AG10803 (cell line): ENCODE measurements around the gene PHLPP2.
"Not testable (repeated sequence)": the region's sequence is repeated elsewhere in the genome, so short reads cannot be mapped to it uniquely, and the experiment has no call there.

Source experiments
- DNase-seq: peaks from one replicate; pipeline ENCODE4 v3.0.0; 2010; ENCODE audit warnings: low read depth
- H3K4me3 ChIP-seq: 2 replicates; pipeline ENCODE4 v1.5.1; 2011; ENCODE audit warnings: mild to moderate bottlenecking, low read length, control low read depth
- TF ChIP-seq, protein P1 (sequence below): conservative IDR thresholded peaks from 2 replicates; pipeline ENCODE4 v1.5.1; 2011; ENCODE audit warnings: mild to moderate bottlenecking, low read length, control low read depth, inconsistent platforms

Gene PHLPP2

DNA sequence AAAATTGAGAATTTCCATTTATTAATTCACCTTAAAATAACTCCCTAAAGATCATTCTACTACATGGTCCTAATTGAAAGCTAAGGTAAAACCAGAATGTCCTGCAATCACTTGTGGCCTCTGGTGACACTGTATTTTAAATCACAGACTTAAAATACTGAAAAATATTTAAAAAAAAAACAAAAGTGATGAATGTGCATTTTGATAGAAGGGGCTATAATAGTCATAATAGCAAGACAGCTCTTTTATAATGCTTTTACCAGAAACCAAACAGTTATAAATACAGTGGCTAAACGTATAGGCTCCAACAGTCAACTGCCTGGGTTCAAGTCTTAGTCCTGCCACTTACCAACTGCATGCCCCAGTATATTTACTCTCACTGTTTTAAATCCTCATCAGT, 21.2 kb downstream of the PHLPP2 start:
- TF ChIP-seq, protein P1, sequence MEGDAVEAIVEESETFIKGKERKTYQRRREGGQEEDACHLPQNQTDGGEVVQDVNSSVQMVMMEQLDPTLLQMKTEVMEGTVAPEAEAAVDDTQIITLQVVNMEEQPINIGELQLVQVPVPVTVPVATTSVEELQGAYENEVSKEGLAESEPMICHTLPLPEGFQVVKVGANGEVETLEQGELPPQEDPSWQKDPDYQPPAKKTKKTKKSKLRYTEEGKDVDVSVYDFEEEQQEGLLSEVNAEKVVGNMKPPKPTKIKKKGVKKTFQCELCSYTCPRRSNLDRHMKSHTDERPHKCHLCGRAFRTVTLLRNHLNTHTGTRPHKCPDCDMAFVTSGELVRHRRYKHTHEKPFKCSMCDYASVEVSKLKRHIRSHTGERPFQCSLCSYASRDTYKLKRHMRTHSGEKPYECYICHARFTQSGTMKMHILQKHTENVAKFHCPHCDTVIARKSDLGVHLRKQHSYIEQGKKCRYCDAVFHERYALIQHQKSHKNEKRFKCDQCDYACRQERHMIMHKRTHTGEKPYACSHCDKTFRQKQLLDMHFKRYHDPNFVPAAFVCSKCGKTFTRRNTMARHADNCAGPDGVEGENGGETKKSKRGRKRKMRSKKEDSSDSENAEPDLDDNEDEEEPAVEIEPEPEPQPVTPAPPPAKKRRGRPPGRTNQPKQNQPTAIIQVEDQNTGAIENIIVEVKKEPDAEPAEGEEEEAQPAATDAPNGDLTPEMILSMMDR, result no peak
- no peak for DNase-seq

DNA sequence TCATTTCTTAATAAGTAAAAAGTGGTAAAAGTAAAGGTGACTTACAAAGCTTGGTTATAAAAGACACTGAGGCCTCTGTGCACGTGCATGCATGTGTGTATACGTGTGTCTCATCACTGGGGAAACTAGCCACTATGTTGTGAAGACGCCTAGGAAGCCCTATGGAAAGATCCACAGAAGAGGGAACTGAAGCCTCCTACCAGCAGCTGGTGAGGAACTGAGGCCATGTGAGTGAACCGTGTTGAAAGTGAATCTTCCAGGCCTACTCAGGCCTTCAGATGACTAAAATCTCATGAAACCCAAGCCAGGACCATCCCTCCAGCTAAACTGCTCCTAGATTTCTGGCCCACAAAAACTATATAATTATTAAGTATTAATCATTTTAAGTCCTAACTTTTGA, 23.7 kb downstream of the PHLPP2 start:
- TF ChIP-seq, protein P1, result no peak
- H3K4me3 ChIP-seq, result no peak overlapping the region
- DNase-seq, result no peak

More for the DNA sequence above, 21.2 kb downstream of the PHLPP2 start:
- no peak overlapping the region for H3K4me3 ChIP-seq

DNA sequence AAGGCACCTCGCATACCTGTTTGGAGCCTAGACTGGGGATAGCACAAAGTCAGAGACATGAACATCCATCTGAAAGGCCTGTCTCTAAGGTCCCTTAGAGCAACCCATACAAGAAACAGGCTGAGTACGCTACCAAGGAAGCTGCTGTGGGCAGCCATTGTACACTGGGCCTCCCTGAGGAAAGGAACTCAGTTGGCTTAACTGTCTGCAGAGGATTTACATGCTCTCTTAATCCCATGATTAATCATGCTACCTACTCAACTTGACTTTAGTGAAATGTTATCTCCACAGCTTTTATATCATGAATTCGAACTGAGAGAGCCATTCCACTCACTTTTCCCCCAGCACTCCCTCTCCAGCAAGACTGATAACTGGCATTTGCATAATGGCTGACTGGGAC, 26.0 kb downstream of the PHLPP2 start:
- no peak for DNase-seq
- H3K4me3 ChIP-seq, result no peak overlapping the region
- TF ChIP-seq, protein P1, result no peak

DNA sequence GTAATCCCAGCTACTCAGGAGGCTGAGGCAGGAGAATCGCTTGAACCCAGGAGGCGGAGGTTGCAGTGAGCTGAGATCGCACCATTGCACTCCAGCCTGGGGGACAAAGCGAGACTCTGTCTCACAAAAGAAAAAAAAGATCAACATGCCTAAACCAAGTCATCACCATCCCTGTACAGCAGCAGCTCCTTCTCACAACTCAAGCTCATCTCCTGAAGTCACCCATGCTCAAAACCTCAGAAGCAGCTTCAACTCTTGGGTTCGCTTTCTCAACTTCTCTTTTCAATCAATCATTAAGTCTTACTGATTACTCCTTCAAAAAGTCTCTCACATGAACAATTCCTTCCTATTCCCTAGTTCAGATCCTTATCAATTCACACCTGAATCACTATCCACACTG, 31.3 kb downstream of the PHLPP2 start:
- H3K4me3 ChIP-seq, result no peak overlapping the region
- DNase-seq, result no peak
- TF ChIP-seq, protein P1, result no peak

- no peak overlapping the region for H3K4me3 ChIP-seq
- TF ChIP-seq, protein P1, result no peak
- DNase-seq, result no peak
These were observed 34.6 kb downstream of the PHLPP2 start for GRCh38 chr16:71689901-71690300.

DNA sequence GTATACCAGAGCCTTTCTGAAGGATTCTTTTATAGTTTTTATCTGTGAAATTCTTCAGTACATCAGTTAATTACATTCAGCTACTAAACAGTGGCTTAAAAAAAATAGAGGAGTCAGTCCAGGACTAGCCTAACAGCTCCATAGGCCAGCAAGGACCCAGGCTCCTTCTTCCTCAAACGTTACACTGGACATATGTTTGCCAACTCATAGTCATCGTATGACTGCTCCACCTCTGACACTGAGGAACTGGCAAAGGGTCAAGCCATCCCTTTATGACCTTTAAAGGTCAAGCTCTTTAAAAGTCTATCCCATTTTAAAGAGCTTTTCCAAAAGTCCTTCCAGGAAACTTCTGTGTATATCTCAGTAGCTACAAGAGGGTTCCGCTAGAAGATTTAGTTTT, 36.6 kb downstream of the PHLPP2 start:
- TF ChIP-seq, protein P1, result no peak
- no peak for DNase-seq
- H3K4me3 ChIP-seq, result no peak overlapping the region

DNA sequence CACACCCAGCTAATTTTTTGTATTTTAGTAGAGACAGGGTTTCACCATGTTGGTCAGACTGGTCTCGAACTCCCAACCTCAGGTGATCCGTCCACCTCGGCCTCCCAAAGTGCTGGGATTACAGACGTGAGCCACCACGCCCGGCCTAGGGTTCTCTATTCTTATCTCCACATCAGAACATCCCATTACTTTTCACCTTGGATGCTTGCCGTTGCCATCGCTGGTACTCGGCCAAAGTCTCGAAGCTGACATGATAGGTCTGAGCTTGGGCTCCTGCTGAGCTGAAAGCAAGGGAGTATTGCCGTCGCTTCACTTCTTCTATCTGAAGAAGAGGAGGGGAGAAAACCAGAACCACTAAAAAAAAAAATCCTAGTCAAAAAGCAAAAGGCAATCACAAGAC, 40.2 kb downstream of the PHLPP2 start:
- DNase-seq, H3K4me3 ChIP-seq: not testable (repeated sequence)

DNA sequence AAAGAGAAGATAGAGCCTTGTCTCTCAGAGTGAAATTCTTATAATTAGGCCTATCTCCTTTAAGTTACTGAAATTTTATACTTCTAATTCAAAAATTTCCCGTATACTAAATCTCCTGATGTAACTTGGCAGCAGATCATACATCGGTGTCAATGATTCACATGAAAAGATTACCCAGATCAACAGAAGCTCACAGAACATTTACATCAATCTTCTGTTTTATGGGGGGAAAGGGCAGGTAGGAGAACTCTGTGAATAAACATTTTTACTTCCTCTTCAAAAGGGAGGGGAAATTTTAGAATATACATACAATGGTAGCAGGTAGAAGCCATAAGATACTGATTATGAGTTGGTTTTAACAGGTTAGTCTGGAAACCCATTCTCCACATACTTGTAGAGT, 43.1 kb downstream of the PHLPP2 start:
- no peak for DNase-seq

More for the DNA sequence above, 43.1 kb downstream of the PHLPP2 start:
- H3K4me3 ChIP-seq, result no peak overlapping the region
- TF ChIP-seq, protein P1, result no peak
